ES-I3 (cell line): ENCODE data around the gene ANKLE1.
A peak's percentile ranks its signal among the peaks of the same experiment; 100 is the strongest.

ENCODE experiments used
- H3K36me3 ChIP-seq: 2 replicates; pipeline ENCODE4 v1.6.1; 2013; ENCODE audit warnings: mild to moderate bottlenecking, low read length, control low read depth, moderate library complexity; ENCODE audit not compliant: insufficient read depth
- H3K4me1 ChIP-seq: 2 replicates; pipeline ENCODE4 v1.6.1; 2013; ENCODE audit warnings: mild to moderate bottlenecking, control low read depth, low read length; ENCODE audit not compliant: insufficient read depth
- H3K9ac ChIP-seq: 2 replicates; pipeline ENCODE4 v1.6.1; 2013; ENCODE audit warnings: low read depth, mild to moderate bottlenecking, low read length, moderate library complexity
- H3K9me3 ChIP-seq: 2 replicates; pipeline ENCODE4 v1.6.1; 2013; ENCODE audit warnings: mild to moderate bottlenecking, low read length, moderate library complexity; ENCODE audit not compliant: control insufficient read depth, insufficient read depth

The ANKLE1 gene

GRCh38 chr19:17314007-17314593 lies 32.4 kb downstream of the ANKLE1 start:
- H3K9ac ChIP-seq: no peak overlapping the region
- H3K4me1 ChIP-seq: peaks cover 13% of the 10 kb centered on the region
- no peaks in the 10 kb centered on the region for H3K9me3 ChIP-seq
- H3K36me3 ChIP-seq: peaks cover 6% of the 10 kb centered on the region; the same call in 1 of the 2 replicates

- H3K4me1 ChIP-seq: peaks cover 11% of the 10 kb centered on the region; the same call in 1 of the 2 replicates
- peaks cover 3% of the 10 kb centered on the region; the same call in 1 of the 2 replicates for H3K36me3 ChIP-seq
- no peaks in the 10 kb centered on the region for H3K9me3 ChIP-seq
- no peak overlapping the region for H3K9ac ChIP-seq
Measured at GRCh38 chr19:17318966-17319365, 37.3 kb downstream of the ANKLE1 start.

GRCh38 chr19:17319473-17320238 lies 38.0 kb downstream of the ANKLE1 start:
- Histone ChIP-seq H3K9ac (no peak overlapping the region), H3K4me1 (peaks cover 11% of the 10 kb centered on the region; the same call in 1 of the 2 replicates), H3K9me3 (no peaks in the 10 kb centered on the region), H3K36me3 (0 out of 2 replicates have a peak, but pooled peaks cover 3% of the 10 kb centered on the region)

GRCh38 chr19:17320435-17320834 lies 38.7 kb downstream of the ANKLE1 start:
- peaks cover 11% of the 10 kb centered on the region; the same call in 1 of the 2 replicates for H3K4me1 ChIP-seq
- 0 out of 2 replicates have a peak, but pooled peaks cover 3% of the 10 kb centered on the region for H3K36me3 ChIP-seq
- no peaks in the 10 kb centered on the region for H3K9me3 ChIP-seq
- no peak overlapping the region for H3K9ac ChIP-seq

GRCh38 chr19:17321655-17322489 lies 40.2 kb downstream of the ANKLE1 start:
- Histone ChIP-seq H3K9ac (no peak overlapping the region), H3K4me1 (peaks cover 19% of the 10 kb centered on the region; the same call in 1 of the 2 replicates), H3K9me3 (no peaks in the 10 kb centered on the region), H3K36me3 (no peaks in the 10 kb centered on the region)

- H3K36me3 ChIP-seq: no peaks in the 10 kb centered on the region
- H3K4me1 ChIP-seq: peaks cover 19% of the 10 kb centered on the region; the same call in 1 of the 2 replicates
- H3K9me3 ChIP-seq: no peaks in the 10 kb centered on the region
- H3K9ac ChIP-seq: peak overlapping the region; percentile 26; the same call in 1 of the 2 replicates
Measured at GRCh38 chr19:17322854-17323253, 41.2 kb downstream of the ANKLE1 start.

GRCh38 chr19:17323300-17323963 lies 41.7 kb downstream of the ANKLE1 start:
- Histone ChIP-seq H3K36me3 (no peaks in the 10 kb centered on the region), H3K9me3 (no peaks in the 10 kb centered on the region), H3K4me1 (peaks cover 19% of the 10 kb centered on the region; the same call in 1 of the 2 replicates), H3K9ac (peak overlapping the region; percentile 26; the same call in 1 of the 2 replicates)

- H3K9me3 ChIP-seq: no peaks in the 10 kb centered on the region
- peaks cover 19% of the 10 kb centered on the region; the same call in 1 of the 2 replicates for H3K4me1 ChIP-seq
- H3K36me3 ChIP-seq: no peaks in the 10 kb centered on the region
- H3K9ac ChIP-seq: peak overlapping the region; percentile 26; the same call in 1 of the 2 replicates
Measured at GRCh38 chr19:17323964-17324332, 42.2 kb downstream of the ANKLE1 start.

- H3K36me3 ChIP-seq: no peaks in the 10 kb centered on the region
- H3K9me3 ChIP-seq: no peaks in the 10 kb centered on the region
- H3K9ac ChIP-seq: no peak overlapping the region
- peaks cover 19% of the 10 kb centered on the region; the same call in 1 of the 2 replicates for H3K4me1 ChIP-seq
Measured at GRCh38 chr19:17324357-17325114, 42.8 kb downstream of the ANKLE1 start.

- Histone ChIP-seq H3K36me3 (no peaks in the 10 kb centered on the region), H3K9ac (no peak overlapping the region), H3K4me1 (peaks cover 19% of the 10 kb centered on the region; the same call in 1 of the 2 replicates), H3K9me3 (no peaks in the 10 kb centered on the region)
Measured at GRCh38 chr19:17325133-17325532, 43.4 kb downstream of the ANKLE1 start.

GRCh38 chr19:17325881-17326594 lies 44.3 kb downstream of the ANKLE1 start:
- Histone ChIP-seq H3K4me1 (peaks cover 19% of the 10 kb centered on the region; the same call in 1 of the 2 replicates), H3K9ac (peak overlapping the region; percentile 26), H3K9me3 (no peaks in the 10 kb centered on the region)

GRCh38 chr19:17326595-17326966 lies 44.9 kb downstream of the ANKLE1 start:
- H3K9me3 ChIP-seq: no peaks in the 10 kb centered on the region
- H3K36me3 ChIP-seq: no peaks in the 10 kb centered on the region
- H3K4me1 ChIP-seq: peaks cover 19% of the 10 kb centered on the region; the same call in 1 of the 2 replicates
- H3K9ac ChIP-seq: peak overlapping the region; percentile 54; the same call in 1 of the 2 replicates

More at GRCh38 chr19:17325881-17326594, 44.3 kb downstream of the ANKLE1 start:
- no peaks in the 10 kb centered on the region for H3K36me3 ChIP-seq
